Activated CD4-positive, CD25-positive, alpha-beta regulatory T cell (primary cell): Measurements from ENCODE around the gene SIX2.

Source experiments
- DNase-seq, 4 experiments: peaks; one replicate each; lab custom pipeline; 2025; lab: John Stamatoyannopoulos, UW

SIX2 gene

GRCh38 chr2:45000921-45001868 is 8.1 kb downstream of the SIX2 start:
- no peak for DNase-seq

GRCh38 chr2:45000341-45000901 is 8.8 kb downstream of the SIX2 start:
- no peak for DNase-seq

- no peak for DNase-seq
These were observed 9.7 kb downstream of the SIX2 start for GRCh38 chr2:44999540-44999939.

GRCh38 chr2:44997963-44998362 is 11.3 kb downstream of the SIX2 start:
- DNase-seq, result no peak

- no peak for DNase-seq
These were observed 12.9 kb downstream of the SIX2 start for GRCh38 chr2:44996356-44996755.

- DNase-seq, result no peak
These were observed 14.9 kb downstream of the SIX2 start for GRCh38 chr2:44994377-44994776.

- DNase-seq, result no peak
These were observed 20.1 kb downstream of the SIX2 start for GRCh38 chr2:44989176-44989575.

GRCh38 chr2:44983836-44984604 is 25.2 kb downstream of the SIX2 start:
- no peak for DNase-seq

GRCh38 chr2:44981714-44982108 is 27.5 kb downstream of the SIX2 start:
- peak; percentile 25 to 59 (median 44) for DNase-seq

- no peak for DNase-seq
These were observed 28.2 kb downstream of the SIX2 start for GRCh38 chr2:44980751-44981713.

GRCh38 chr2:44979581-44979980 is 29.7 kb downstream of the SIX2 start:
- DNase-seq, result no peak

- DNase-seq, result no peak
These were observed 33.4 kb downstream of the SIX2 start for GRCh38 chr2:44975571-44976450.

GRCh38 chr2:44974064-44974715 is 35.1 kb downstream of the SIX2 start:
- no peak for DNase-seq

GRCh38 chr2:44972771-44973535 is 36.3 kb downstream of the SIX2 start:
- DNase-seq, result no peak

- DNase-seq, result no peak
These were observed 38.3 kb downstream of the SIX2 start for GRCh38 chr2:44970846-44971450.

- DNase-seq, result no peak
These were observed 39.3 kb downstream of the SIX2 start for GRCh38 chr2:44969936-44970335.

- no peak for DNase-seq
These were observed 41.4 kb downstream of the SIX2 start for GRCh38 chr2:44967727-44968432.

- no peak for DNase-seq
These were observed 42.2 kb downstream of the SIX2 start for GRCh38 chr2:44967056-44967455.
